ENCODE measurements around the gene NUDT8.

GRCh38 chr11:67630228-67630942 is 648 bp upstream of the NUDT8 start:
- TF ChIP-seq, protein P1, sequence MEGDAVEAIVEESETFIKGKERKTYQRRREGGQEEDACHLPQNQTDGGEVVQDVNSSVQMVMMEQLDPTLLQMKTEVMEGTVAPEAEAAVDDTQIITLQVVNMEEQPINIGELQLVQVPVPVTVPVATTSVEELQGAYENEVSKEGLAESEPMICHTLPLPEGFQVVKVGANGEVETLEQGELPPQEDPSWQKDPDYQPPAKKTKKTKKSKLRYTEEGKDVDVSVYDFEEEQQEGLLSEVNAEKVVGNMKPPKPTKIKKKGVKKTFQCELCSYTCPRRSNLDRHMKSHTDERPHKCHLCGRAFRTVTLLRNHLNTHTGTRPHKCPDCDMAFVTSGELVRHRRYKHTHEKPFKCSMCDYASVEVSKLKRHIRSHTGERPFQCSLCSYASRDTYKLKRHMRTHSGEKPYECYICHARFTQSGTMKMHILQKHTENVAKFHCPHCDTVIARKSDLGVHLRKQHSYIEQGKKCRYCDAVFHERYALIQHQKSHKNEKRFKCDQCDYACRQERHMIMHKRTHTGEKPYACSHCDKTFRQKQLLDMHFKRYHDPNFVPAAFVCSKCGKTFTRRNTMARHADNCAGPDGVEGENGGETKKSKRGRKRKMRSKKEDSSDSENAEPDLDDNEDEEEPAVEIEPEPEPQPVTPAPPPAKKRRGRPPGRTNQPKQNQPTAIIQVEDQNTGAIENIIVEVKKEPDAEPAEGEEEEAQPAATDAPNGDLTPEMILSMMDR (IDR thresholded peaks at IDR 0.05), result peak; percentile 32 to 68 (median 59)
- peak; percentile 63 to 82 for TF ChIP-seq POLR2A (IDR thresholded peaks at IDR 0.05)
